Retinal pigment epithelial cell (primary cell): ENCODE measurements around the gene ADORA3.

Source experiments
- DNase-seq: peaks from one replicate; pipeline ENCODE4 v3.0.0-alpha.2; 2010; ENCODE audit warnings: low read depth
- H3K4me3 ChIP-seq: 2 replicates; pipeline ENCODE4 v1.5.1; 2011; ENCODE audit warnings: mild to moderate bottlenecking, low read length, control low read depth, moderate library complexity
- TF ChIP-seq, protein P1 (sequence below): conservative IDR thresholded peaks from 2 replicates; pipeline ENCODE4 v1.5.1; 2011; ENCODE audit warnings: low read depth, low read length, control low read depth, inconsistent platforms

Gene ADORA3

DNA sequence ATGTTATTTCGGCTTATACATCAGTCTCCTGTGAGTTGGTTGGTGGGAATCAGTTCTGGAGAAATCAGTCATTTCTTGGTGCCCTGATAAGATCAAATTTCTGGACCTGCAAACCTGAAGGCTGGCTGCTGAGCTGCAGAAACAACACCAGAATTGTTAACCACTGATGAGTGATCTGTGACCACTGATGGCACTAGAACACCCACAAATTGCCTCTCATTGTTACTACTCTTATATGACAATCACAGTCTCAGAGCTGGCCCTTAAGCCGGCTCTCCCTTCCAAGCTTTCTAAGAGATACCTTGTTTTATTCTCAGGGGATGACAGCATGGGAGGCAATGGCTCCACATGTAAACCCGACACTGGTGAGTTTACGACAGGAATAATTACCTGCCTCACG, 27.7 kb downstream of the ADORA3 start:
- no peak overlapping the region for H3K4me3 ChIP-seq
- no peak for DNase-seq

DNA sequence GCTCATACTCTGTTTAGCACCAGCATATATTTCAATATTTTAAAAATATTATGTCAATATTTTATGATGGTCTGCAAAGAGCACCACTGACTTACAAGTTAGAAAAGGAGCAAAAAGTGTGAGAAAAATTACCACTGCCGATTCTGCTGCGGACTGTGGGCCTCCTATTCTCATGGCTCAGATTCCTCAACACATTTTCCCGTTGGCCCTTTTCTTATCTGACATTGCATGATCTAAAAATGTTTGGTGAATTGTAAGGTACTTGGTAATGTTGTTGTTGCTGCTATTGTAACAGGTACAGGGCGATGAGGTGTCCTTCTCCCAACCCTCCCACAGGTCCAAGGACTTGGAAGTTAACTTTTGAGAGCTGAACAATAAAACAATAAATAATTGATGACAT, 28.9 kb downstream of the ADORA3 start:
- TF ChIP-seq, protein P1, sequence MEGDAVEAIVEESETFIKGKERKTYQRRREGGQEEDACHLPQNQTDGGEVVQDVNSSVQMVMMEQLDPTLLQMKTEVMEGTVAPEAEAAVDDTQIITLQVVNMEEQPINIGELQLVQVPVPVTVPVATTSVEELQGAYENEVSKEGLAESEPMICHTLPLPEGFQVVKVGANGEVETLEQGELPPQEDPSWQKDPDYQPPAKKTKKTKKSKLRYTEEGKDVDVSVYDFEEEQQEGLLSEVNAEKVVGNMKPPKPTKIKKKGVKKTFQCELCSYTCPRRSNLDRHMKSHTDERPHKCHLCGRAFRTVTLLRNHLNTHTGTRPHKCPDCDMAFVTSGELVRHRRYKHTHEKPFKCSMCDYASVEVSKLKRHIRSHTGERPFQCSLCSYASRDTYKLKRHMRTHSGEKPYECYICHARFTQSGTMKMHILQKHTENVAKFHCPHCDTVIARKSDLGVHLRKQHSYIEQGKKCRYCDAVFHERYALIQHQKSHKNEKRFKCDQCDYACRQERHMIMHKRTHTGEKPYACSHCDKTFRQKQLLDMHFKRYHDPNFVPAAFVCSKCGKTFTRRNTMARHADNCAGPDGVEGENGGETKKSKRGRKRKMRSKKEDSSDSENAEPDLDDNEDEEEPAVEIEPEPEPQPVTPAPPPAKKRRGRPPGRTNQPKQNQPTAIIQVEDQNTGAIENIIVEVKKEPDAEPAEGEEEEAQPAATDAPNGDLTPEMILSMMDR = no peak
- no peak overlapping the region for H3K4me3 ChIP-seq
- DNase-seq = no peak

More for the DNA sequence above, 27.7 kb downstream of the ADORA3 start:
- TF ChIP-seq, protein P1 = no peak

DNA sequence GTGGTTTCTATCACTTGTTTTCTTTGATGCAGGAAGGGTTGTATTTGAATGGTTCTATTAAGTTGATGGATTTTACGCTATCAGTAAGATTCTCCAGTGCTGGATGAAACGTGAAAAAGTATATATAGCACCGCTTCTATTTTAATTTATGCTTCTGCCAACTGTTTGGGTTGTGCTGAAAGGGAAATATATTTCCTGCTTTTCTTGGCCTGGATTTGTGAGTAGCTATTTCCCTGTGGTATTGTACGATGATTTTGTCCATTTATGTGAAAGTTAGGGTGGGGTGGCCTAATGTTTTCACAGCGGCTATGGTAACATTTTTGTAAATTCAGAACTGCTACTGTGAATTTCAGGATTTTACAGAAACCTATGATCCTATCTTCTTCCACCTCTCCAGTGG, 29.3 kb downstream of the ADORA3 start:
- TF ChIP-seq, protein P1 = no peak
- no peak overlapping the region for H3K4me3 ChIP-seq
- no peak for DNase-seq

DNA sequence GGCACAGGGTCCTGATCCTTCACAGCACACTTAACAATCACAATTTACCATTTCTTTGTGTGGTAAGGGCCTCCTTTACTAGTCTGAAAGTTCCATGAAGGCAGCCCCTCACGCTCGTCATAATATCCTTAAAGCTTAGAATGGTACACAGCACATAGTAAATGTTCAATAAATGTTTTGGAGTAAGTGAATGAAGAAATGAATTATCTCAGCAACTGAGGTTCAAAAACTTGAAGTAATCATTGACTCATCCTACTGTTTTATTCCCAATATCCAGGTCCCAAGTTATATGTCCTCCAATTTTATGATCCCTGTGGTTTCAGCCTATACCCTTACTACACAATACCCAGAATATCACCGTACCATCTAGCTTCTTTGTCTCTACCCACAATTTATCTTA, 31.9 kb downstream of the ADORA3 start:
- TF ChIP-seq, protein P1 = no peak
- no peak for DNase-seq
- H3K4me3 ChIP-seq = no peak overlapping the region

- no peak for DNase-seq
- TF ChIP-seq, protein P1 = no peak
- no peak overlapping the region for H3K4me3 ChIP-seq
Observed at GRCh38 chr1:111471012-111471411, 32.4 kb downstream of the ADORA3 start.

DNA sequence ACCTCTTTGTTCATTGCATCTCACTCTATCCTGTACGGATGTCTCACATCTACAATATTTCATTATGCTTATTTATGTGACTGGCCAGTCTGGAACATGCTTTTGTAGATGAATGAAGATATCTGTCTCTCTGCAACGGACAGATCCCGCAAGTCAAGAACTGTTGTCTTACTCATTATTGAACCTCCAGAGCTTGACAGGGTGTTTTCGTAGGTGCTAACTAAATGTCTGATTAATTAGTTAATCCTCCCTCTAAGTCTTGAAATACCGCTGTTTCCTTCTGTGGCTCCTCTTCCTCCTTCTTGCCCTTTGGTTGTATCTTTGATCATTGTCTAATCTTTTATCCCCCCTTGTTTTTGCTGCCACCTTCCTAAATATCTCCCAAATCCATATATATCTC, 32.8 kb downstream of the ADORA3 start:
- H3K4me3 ChIP-seq = no peak overlapping the region
- no peak for DNase-seq
- TF ChIP-seq, protein P1 = no peak

DNA sequence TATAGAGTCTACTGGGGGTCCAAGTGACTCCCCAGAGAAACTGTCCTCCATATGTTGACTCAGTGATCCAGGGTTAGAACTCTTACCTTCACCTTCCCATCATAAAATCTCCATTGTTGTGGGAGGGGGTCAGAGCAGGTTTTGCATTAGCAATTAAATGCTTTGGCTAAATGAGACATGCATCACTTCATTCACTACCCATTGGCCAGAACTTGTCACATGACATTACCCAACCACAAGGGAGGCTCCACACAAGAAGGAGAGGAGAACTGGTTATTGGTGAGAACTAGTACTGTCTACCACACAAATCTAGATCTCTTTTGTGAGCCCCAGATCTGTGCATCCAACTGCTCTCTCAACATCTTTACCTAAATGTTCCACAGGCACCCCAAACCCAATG, 33.9 kb downstream of the ADORA3 start:
- no peak overlapping the region for H3K4me3 ChIP-seq
- no peak for DNase-seq
- TF ChIP-seq, protein P1 = no peak
